Osteoblast (primary cell): Measurements from ENCODE around the gene FRMD4A. TPM values are rescaled to one million over a fixed set of nuclear protein-coding genes. Genes with fewer than 3 reads are reported as not detected.

Experiments
- DNase-seq: peaks from one replicate; pipeline ENCODE4 v3.0.0; 2011; ENCODE audit warnings: low spot score, mixed read lengths; ENCODE audit not compliant: insufficient read length; ENCODE audit errors: missing footprints
- H2AFZ ChIP-seq: 2 replicates; pipeline ENCODE4 v1.6.0; 2011; ENCODE audit warnings: mild to moderate bottlenecking, low read length
- H3K27ac ChIP-seq: 2 replicates; pipeline ENCODE4 v1.5.1; 2011; ENCODE audit warnings: mild to moderate bottlenecking, low read depth, low read length, moderate library complexity
- H3K27me3 ChIP-seq: 2 replicates; pipeline ENCODE4 v1.6.0; 2012; ENCODE audit warnings: mild to moderate bottlenecking, control low read depth, inconsistent platforms, low read length, moderate library complexity; ENCODE audit not compliant: insufficient read depth
- H3K36me3 ChIP-seq: 2 replicates; pipeline ENCODE4 v1.5.1; 2011; ENCODE audit warnings: mild to moderate bottlenecking, low read length, control low read depth, moderate library complexity; ENCODE audit not compliant: insufficient read depth
- H3K4me1 ChIP-seq: 2 replicates; pipeline ENCODE4 v1.5.1; 2011; ENCODE audit warnings: mild to moderate bottlenecking, low read length, control low read depth, moderate library complexity; ENCODE audit not compliant: insufficient read depth
- H3K4me2 ChIP-seq: 2 replicates; pipeline ENCODE4 v1.6.0; 2011; ENCODE audit warnings: mild to moderate bottlenecking, low read length; ENCODE audit not compliant: insufficient read depth
- H3K4me3 ChIP-seq: fragments of 200-600 bp; sonication (generic); 3 replicates; pipeline ENCODE4 v1.5.1; 2012; ENCODE audit warnings: mild to moderate bottlenecking, low read length, inconsistent platforms; ENCODE audit not compliant: insufficient read depth
- H3K79me2 ChIP-seq: 2 replicates; pipeline ENCODE4 v1.6.0; 2012; ENCODE audit warnings: mild to moderate bottlenecking, low read length, control low read depth, inconsistent platforms; ENCODE audit not compliant: insufficient read depth
- H3K9me3 ChIP-seq: 2 replicates; pipeline ENCODE4 v1.5.1; 2011; ENCODE audit warnings: low read depth, low read length, control low read depth
- H4K20me1 ChIP-seq: 2 replicates; pipeline ENCODE4 v1.6.0; 2012; ENCODE audit warnings: mild to moderate bottlenecking, low read length, control low read depth; ENCODE audit not compliant: insufficient read depth
- CTCF ChIP-seq: IDR thresholded peaks from 2 replicates; pipeline ENCODE4 v1.5.1; 2011; ENCODE audit warnings: mild to moderate bottlenecking, low read depth, low read length, moderate library complexity; ENCODE audit errors: extremely low read depth
- total RNA-seq: library from RNA; depleted of rRNA; stranded (reverse); fragments of >200 nt; gene quantifications from 2 replicates; pipeline ENCODE4 v1.2.3, GENCODE V29; 2012

The FRMD4A gene
- total RNA-seq, 1 donor: 41.3 TPM

GRCh38 chr10:13939391-13939790 is 391.3 kb downstream of the FRMD4A start:
- Histone ChIP-seq H3K79me2 (no peaks in the 10 kb centered on the region), H2AFZ (no peak overlapping the region), H4K20me1 (no peaks in the 10 kb centered on the region), H3K36me3 (no peaks in the 10 kb centered on the region), H3K9me3 (no peaks in the 10 kb centered on the region), H3K4me2 (peak overlapping the region; percentile 11), H3K4me3 (no peak overlapping the region), H3K27me3 (no peaks in the 10 kb centered on the region), H3K27ac (peak overlapping the region; percentile 70), H3K4me1 (peaks cover 16% of the 10 kb centered on the region)
- TF ChIP-seq CTCF: no peak
- DNase-seq: peak; percentile 66

- Histone ChIP-seq H3K4me1 (peaks cover 16% of the 10 kb centered on the region), H3K27ac (peak overlapping the region; percentile 70), H3K4me3 (no peak overlapping the region), H3K4me2 (peak overlapping the region; percentile 11), H4K20me1 (no peaks in the 10 kb centered on the region), H3K27me3 (no peaks in the 10 kb centered on the region), H3K36me3 (no peaks in the 10 kb centered on the region), H2AFZ (peak overlapping the region; percentile 17), H3K79me2 (no peaks in the 10 kb centered on the region), H3K9me3 (no peaks in the 10 kb centered on the region)
- DNase-seq: no peak
- TF ChIP-seq CTCF: no peak
Observed at GRCh38 chr10:13938950-13939349, 391.8 kb downstream of the FRMD4A start.

- Histone ChIP-seq H2AFZ (no peak overlapping the region), H3K79me2 (no peaks in the 10 kb centered on the region), H3K4me1 (peaks cover 25% of the 10 kb centered on the region), H3K4me3 (no peak overlapping the region), H3K4me2 (no peak overlapping the region), H3K36me3 (no peaks in the 10 kb centered on the region), H3K27ac (no peak overlapping the region), H4K20me1 (no peaks in the 10 kb centered on the region), H3K9me3 (no peaks in the 10 kb centered on the region), H3K27me3 (no peaks in the 10 kb centered on the region)
- DNase-seq: no peak
- TF ChIP-seq CTCF: no peak
Observed at GRCh38 chr10:13936826-13937225, 393.9 kb downstream of the FRMD4A start.

- no peaks in the 10 kb centered on the region for H3K79me2 ChIP-seq
- peak overlapping the region; percentile 38 for H3K4me3 ChIP-seq
- H2AFZ ChIP-seq: peak overlapping the region; percentile 62
- H3K27me3 ChIP-seq: no peaks in the 10 kb centered on the region
- DNase-seq: no peak
- H4K20me1 ChIP-seq: no peaks in the 10 kb centered on the region
- H3K9me3 ChIP-seq: no peaks in the 10 kb centered on the region
- H3K36me3 ChIP-seq: no peaks in the 10 kb centered on the region
- TF ChIP-seq CTCF: no peak
- peaks cover 19% of the 10 kb centered on the region for H3K4me1 ChIP-seq
- H3K27ac ChIP-seq: no peak overlapping the region
- H3K4me2 ChIP-seq: peak overlapping the region; percentile 70
Observed at GRCh38 chr10:13930120-13930519, 400.6 kb downstream of the FRMD4A start.
